Measurements from ENCODE around the gene MCTP1. TPM values are rescaled to one million over a fixed set of nuclear protein-coding genes. Genes with fewer than 3 reads are reported as not detected.

Gene MCTP1
- total and polyA plus RNA-seq, 9 of the 15 experiments (the other 6 are each of a cell fraction or from before 2014, with no cell fraction given) = 0.04 to 0.93 (median 0.06) TPM; not detected in 4

DNA sequence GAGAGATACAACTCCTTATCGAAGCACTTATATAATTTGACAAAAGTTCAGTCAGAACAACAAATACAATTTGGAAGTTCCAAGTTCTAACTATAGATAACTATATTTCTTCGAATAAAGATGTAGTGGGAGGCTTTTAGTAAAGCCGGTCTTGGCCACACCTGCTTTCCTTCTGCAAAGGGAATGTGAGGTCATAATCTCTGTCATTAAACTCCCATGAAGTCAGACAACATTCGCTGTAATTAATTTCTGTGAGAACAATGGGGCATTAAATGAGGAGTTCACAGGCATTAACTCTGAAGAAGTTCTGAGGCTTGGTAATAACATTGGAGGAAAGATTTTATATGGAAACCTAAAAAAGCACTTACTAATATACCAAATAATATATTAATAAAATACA, 67.5 kb downstream of the MCTP1 start (continued):
- TF ChIP-seq, protein P1, sequence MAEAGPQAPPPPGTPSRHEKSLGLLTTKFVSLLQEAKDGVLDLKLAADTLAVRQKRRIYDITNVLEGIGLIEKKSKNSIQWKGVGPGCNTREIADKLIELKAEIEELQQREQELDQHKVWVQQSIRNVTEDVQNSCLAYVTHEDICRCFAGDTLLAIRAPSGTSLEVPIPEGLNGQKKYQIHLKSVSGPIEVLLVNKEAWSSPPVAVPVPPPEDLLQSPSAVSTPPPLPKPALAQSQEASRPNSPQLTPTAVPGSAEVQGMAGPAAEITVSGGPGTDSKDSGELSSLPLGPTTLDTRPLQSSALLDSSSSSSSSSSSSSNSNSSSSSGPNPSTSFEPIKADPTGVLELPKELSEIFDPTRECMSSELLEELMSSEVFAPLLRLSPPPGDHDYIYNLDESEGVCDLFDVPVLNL (CRISPR knock-in tag; IDR thresholded peaks at IDR 0.05; ENCODE audit: low read depth) = no peak

DNA sequence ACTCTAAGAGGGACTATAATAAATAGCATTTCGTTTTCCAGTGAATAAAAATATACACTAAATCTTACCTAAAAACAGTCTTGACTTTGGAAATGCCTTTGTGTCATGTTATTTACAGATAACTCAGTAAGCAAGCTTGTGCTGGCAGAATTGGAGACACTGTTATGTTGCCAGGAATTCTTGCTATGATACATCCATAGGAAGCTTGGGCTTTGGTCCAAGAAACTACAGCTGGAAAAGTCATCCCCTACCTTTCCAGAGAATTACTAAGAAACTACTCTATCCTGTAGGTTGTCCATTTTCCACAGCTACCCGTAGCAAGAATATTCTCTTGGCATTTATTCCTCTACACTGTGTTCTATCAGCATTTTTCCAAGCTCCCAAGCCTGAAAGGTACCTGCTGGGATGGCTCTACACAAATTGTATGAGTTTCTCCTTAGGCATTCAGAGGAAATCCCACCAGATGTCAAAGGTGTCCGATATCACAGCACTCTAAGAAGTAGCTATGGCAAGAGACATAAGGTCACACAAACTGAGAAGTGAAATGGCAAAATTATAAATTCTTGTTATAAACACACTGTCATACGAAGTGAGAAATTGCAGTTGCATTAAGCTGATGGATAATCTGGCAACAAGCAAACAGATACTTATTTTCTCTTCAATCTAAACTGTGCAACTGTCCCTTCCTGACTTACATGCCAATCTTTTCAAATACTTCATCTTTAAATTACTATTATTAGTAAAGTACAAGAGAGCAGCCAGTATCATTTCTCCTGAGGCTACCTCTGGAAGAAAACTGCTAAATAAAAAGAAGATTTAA, 68.5 kb downstream of the MCTP1 start:
- DNase-seq (ENCODE audit: extremely low read depth in 1 of 4, low spot score in 3 of 4) = no peak
- Histone ChIP-seq H4K20me1 (replicated peaks; ENCODE audit: control insufficient read depth, insufficient read depth, low read length) (no peaks in the 10 kb centered on the region), H3K4me1 (replicated peaks in 1 of 2; ENCODE audit: control insufficient read depth in 2 of 2, insufficient read depth in 2 of 2, low read length in 2 of 2) (no peaks in the 10 kb centered on the region), H3K27me3 (ENCODE audit: control insufficient read depth in 2 of 2, insufficient read depth in 2 of 2, low read length in 2 of 2) (no peaks in the 10 kb centered on the region), H3K4me3 (no peak overlapping the region), H3K36me3 (ENCODE audit: control insufficient read depth, insufficient read depth, low read length) (no peaks in the 10 kb centered on the region), H3K9ac (ENCODE audit: insufficient read depth in 1 of 2, low read depth in 2 of 2, low read length in 2 of 2) (no peak overlapping the region), H3K9me3 (replicated peaks; ENCODE audit: control insufficient read depth, insufficient read depth, low read depth, low read length) (no peaks in the 10 kb centered on the region), H3K4me2 (ENCODE audit: insufficient read depth, low read length) (no peak overlapping the region), H3K27ac (ENCODE audit: extremely low read depth, low read depth, low read length) (no peak overlapping the region), H3K79me2 (ENCODE audit: control insufficient read depth, insufficient read depth, low read length) (no peaks in the 10 kb centered on the region), H2AFZ (ENCODE audit: low read depth, low read length) (no peak overlapping the region), H3K9me1 (ENCODE audit: control insufficient read depth, insufficient read depth, low read length) (peaks cover 3% of the 10 kb centered on the region)
- no TSS peak for BruUV-seq (replicated peaks)
- WGBS (ENCODE audit: insufficient coverage, low coverage, missing lambda C conversion rate) = 1% methylated on average over 4 of the region's 4 CpGs
- POLR2A ChIA-PET = interaction anchor here (0.7 kb wide), 1 partner anchor 290 kb away, joined by 3 read pairs; no protein-coding TSS in a partner anchor
- CTCF ChIA-PET (ENCODE audit: low intra/inter-chr PET ratio) = no interaction called here
- in situ Hi-C loops (cut with MboI) (no loop called here), intact Hi-C loops (cut with micrococcal nuclease) (no loop called here)
- FAIRE-seq = no peak
- no peak for ATAC-seq
- TF ChIP-seq YBX1 (IDR thresholded peaks at IDR 0.05) (no peak), ARID2 (IDR thresholded peaks at IDR 0.05) (no peak), ZNF263 (CRISPR knock-in tag; IDR thresholded peaks at IDR 0.05; ENCODE audit: borderline replicate concordance) (no peak), FOXJ3 (CRISPR knock-in tag; IDR thresholded peaks at IDR 0.05) (no peak), TEAD1 (CRISPR knock-in tag; IDR thresholded peaks at IDR 0.05) (no peak), ZNF143 (CRISPR knock-in tag; IDR thresholded peaks at IDR 0.05) (no peak), ARHGAP35 (IDR thresholded peaks at IDR 0.05; ENCODE audit: partially characterized antibody) (no peak)
- TF ChIP-seq, protein P2, sequence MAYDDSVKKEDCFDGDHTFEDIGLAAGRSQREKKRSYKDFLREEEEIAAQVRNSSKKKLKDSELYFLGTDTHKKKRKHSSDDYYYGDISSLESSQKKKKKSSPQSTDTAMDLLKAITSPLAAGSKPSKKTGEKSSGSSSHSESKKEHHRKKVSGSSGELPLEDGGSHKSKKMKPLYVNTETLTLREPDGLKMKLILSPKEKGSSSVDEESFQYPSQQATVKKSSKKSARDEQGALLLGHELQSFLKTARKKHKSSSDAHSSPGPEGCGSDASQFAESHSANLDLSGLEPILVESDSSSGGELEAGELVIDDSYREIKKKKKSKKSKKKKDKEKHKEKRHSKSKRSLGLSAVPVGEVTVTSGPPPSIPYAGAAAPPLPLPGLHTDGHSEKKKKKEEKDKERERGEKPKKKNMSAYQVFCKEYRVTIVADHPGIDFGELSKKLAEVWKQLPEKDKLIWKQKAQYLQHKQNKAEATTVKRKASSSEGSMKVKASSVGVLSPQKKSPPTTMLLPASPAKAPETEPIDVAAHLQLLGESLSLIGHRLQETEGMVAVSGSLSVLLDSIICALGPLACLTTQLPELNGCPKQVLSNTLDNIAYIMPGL (CRISPR knock-in tag; IDR thresholded peaks at IDR 0.05) = no peak
- TF ChIP-seq, protein P3, sequence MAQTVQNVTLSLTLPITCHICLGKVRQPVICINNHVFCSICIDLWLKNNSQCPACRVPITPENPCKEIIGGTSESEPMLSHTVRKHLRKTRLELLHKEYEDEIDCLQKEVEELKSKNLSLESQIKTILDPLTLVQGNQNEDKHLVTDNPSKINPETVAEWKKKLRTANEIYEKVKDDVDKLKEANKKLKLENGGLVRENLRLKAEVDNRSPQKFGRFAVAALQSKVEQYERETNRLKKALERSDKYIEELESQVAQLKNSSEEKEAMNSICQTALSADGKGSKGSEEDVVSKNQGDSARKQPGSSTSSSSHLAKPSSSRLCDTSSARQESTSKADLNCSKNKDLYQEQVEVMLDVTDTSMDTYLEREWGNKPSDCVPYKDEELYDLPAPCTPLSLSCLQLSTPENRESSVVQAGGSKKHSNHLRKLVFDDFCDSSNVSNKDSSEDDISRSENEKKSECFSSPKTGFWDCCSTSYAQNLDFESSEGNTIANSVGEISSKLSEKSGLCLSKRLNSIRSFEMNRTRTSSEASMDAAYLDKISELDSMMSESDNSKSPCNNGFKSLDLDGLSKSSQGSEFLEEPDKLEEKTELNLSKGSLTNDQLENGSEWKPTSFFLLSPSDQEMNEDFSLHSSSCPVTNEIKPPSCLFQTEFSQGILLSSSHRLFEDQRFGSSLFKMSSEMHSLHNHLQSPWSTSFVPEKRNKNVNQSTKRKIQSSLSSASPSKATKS (CRISPR knock-in tag; IDR thresholded peaks at IDR 0.05) = no peak
- TF ChIP-seq, protein P4, sequence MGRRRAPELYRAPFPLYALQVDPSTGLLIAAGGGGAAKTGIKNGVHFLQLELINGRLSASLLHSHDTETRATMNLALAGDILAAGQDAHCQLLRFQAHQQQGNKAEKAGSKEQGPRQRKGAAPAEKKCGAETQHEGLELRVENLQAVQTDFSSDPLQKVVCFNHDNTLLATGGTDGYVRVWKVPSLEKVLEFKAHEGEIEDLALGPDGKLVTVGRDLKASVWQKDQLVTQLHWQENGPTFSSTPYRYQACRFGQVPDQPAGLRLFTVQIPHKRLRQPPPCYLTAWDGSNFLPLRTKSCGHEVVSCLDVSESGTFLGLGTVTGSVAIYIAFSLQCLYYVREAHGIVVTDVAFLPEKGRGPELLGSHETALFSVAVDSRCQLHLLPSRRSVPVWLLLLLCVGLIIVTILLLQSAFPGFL (CRISPR knock-in tag; IDR thresholded peaks at IDR 0.05) = no peak
- TF ChIP-seq, protein P5, sequence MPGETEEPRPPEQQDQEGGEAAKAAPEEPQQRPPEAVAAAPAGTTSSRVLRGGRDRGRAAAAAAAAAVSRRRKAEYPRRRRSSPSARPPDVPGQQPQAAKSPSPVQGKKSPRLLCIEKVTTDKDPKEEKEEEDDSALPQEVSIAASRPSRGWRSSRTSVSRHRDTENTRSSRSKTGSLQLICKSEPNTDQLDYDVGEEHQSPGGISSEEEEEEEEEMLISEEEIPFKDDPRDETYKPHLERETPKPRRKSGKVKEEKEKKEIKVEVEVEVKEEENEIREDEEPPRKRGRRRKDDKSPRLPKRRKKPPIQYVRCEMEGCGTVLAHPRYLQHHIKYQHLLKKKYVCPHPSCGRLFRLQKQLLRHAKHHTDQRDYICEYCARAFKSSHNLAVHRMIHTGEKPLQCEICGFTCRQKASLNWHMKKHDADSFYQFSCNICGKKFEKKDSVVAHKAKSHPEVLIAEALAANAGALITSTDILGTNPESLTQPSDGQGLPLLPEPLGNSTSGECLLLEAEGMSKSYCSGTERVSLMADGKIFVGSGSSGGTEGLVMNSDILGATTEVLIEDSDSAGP (CRISPR knock-in tag; IDR thresholded peaks at IDR 0.05) = no peak
